ENCODE measurements around the gene MRTFA.
A peak's percentile ranks its signal among the peaks of the same experiment; 100 is the strongest.

Gene MRTFA

DNA sequence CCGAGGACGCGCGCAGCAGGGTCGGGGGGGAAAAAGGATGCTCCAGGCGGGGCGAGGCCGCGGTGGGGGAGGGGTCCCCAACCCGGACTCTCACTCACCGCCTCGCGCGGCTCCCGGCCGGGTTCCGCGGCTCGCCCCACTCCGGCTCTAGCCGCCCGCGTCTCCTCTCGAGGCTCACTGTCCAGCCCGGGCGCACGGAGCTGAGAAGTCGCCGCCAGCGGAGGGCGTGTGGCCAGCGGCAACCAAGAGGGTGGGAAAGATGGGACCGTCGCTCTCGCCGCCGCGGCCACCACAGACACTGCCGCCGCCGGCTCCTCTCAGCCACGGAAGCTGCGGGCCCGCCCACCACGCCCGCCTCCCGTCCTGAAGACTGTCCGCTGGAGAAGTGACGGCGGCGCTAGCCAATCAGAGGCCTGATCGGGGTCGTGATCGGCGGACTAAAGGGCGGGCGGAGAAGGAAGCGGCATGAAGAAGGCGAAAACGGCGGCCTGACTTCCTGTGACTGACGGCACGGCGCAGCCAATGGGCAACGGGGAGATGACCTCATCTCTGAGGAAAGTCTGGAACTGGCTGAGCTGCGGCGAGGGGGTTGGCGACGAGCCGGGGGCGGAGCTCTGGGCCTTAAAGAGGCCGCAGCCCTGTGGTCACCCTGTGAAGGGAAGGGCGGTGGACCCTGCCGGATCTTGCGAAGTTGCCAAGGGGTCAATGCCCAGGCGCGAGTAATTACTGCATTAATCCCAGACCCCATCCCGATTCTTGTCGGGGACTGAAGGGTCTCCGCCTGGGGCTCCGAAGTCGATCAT is at the start of gene MRTFA:
Gene MRTFA (minus strand): TSS at position 340 of the 803 bp plus-strand sequence.
- TF ChIP-seq, protein P1, sequence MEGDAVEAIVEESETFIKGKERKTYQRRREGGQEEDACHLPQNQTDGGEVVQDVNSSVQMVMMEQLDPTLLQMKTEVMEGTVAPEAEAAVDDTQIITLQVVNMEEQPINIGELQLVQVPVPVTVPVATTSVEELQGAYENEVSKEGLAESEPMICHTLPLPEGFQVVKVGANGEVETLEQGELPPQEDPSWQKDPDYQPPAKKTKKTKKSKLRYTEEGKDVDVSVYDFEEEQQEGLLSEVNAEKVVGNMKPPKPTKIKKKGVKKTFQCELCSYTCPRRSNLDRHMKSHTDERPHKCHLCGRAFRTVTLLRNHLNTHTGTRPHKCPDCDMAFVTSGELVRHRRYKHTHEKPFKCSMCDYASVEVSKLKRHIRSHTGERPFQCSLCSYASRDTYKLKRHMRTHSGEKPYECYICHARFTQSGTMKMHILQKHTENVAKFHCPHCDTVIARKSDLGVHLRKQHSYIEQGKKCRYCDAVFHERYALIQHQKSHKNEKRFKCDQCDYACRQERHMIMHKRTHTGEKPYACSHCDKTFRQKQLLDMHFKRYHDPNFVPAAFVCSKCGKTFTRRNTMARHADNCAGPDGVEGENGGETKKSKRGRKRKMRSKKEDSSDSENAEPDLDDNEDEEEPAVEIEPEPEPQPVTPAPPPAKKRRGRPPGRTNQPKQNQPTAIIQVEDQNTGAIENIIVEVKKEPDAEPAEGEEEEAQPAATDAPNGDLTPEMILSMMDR (conservative IDR thresholded peaks at IDR 0.05; ENCODE audit: low read depth): no peak
- peak; percentile 88 for DNase-seq (ENCODE audit: low spot score)
- ChIA-PET CTCF (interaction anchor here (1.1 kb wide), 1 partner anchor 112 kb away, joined by 4 read pairs; no protein-coding TSS in a partner anchor), POLR2A (ENCODE audit: low non-redundant PET) (interaction anchor here (0.6 to 0.7 kb wide), 2 partner anchors 124 to 150 kb away, joined by 3 read pairs; no protein-coding TSS in a partner anchor)
- peak within 1 kb of the TSS; percentile 87 for H3K27ac ChIP-seq

DNA sequence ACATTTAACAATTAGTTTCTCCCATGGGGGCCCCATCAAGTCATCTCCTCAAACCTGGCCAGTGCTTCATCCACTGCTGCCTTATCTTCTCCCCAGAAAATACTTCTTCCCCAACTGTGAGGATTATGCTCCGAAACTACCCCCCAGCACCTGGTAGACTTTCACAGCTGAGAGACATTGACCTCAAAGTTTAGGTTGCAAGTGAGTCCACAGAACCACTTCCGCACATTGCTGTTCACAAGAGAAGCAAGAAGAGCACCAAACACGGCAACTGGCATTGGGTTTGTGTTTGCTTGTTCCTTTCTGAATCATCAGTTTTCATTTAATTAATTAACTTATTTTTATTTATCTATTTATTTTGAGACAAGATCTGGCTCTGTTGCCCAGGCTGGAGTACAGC is 48.9 kb upstream of the MRTFA start:
- CTCF ChIA-PET: interaction anchor here (0.5 kb wide), 1 partner anchor 78 kb away, joined by 3 read pairs; no protein-coding TSS in a partner anchor

DNA sequence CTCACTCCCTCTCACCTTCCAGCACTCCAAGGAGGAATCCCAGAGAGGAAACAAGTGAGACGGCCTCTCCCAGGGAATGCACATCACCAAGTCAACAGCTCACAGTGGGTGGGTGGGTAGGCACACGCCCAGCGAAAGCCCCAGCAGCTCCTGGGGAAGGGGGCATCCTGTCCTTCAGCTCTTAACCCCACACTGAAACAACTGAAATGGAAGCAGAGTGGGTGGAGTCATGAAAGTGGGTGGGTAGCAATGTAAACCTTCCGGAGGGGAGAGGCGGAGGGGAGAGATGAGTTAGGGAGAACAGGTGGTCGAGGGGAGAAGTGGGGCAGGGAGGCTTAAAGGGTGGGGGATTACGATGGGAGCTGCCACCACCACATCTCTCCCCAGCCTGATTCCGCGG is 48.2 kb upstream of the MRTFA start:
- no peak overlapping the region for H3K27ac ChIP-seq
- POLR2A ChIA-PET (ENCODE audit: low non-redundant PET): no interaction called here
- DNase-seq (ENCODE audit: low spot score): no peak
- CTCF ChIA-PET: interaction anchor here (0.5 kb wide), 1 partner anchor 79 kb away, joined by 3 read pairs; no protein-coding TSS in a partner anchor
- TF ChIP-seq, protein P1 (conservative IDR thresholded peaks at IDR 0.05; ENCODE audit: low read depth): no peak

More for the DNA sequence above, 48.9 kb upstream of the MRTFA start:
- TF ChIP-seq, protein P1 (conservative IDR thresholded peaks at IDR 0.05; ENCODE audit: low read depth): no peak
- DNase-seq (ENCODE audit: low spot score): no peak
- H3K27ac ChIP-seq: no peak overlapping the region
- POLR2A ChIA-PET (ENCODE audit: low non-redundant PET): no interaction called here

DNA sequence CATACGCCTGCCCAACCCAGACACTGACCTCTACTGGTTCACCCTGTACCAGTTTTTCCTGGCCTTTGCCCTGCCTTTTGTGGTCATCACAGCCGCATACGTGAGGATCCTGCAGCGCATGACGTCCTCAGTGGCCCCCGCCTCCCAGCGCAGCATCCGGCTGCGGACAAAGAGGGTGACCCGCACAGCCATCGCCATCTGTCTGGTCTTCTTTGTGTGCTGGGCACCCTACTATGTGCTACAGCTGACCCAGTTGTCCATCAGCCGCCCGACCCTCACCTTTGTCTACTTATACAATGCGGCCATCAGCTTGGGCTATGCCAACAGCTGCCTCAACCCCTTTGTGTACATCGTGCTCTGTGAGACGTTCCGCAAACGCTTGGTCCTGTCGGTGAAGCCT is 44.9 kb upstream of the MRTFA start:
- POLR2A ChIA-PET (ENCODE audit: low non-redundant PET): no interaction called here
- TF ChIP-seq, protein P1 (conservative IDR thresholded peaks at IDR 0.05; ENCODE audit: low read depth): no peak
- no peak for DNase-seq (ENCODE audit: low spot score)
- 0 out of 2 replicates have a peak overlapping the region, but pooled peaks have one; percentile 70 for H3K27ac ChIP-seq
- CTCF ChIA-PET: no interaction called here

DNA sequence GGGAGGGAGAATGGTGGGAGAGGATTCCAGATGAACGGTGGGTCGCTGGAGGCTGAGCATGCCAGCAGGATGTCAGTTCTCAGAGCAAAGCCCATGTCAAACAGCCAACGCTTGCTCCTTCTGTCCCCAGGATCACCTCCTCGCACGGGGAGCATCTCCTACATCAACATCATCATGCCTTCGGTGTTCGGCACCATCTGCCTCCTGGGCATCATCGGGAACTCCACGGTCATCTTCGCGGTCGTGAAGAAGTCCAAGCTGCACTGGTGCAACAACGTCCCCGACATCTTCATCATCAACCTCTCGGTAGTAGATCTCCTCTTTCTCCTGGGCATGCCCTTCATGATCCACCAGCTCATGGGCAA is 44.3 kb upstream of the MRTFA start:
- CTCF ChIA-PET: no interaction called here

DNA sequence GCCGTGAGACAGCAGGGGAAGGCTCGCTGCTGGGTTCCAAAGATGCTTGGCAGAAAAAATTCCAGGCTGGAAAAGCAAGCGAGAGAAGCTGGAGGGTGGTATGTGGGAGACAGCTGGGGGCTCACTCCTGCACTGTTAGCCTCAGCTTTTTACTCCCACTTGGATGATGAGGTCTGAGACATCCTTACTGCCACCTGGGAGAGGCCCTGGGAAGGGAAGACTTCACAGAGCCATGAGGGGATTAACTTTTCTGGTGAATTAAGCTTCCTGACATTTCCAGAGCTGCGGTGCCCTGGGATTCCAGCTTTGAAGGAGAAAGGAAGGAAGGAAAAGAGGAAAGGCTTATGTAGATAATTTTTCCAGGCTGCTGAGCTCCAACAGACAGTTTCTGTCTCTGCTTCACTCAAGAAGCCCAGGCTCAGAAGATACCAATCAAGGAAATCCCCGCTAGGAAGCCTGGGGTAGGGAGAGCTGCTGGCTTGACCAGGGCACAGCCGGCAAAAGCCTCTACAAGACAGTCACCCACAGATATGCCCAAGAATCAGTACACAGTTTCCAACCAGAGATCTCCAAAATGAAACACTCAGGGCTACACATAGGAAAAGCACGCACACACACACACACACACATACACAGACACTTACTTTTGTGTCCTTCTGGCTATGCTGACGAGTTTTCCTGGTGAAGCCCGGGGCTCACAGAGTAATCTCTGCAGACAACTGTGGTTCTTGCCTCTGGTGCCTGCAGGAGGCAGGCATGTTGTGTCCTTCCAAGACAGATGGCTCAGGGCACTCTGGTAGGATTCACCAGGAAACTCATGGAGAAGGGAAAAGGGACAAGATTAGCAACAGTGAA is 43.7 kb upstream of the MRTFA start:
- ChIA-PET POLR2A (ENCODE audit: low non-redundant PET) (no interaction called here), CTCF (no interaction called here)
- no peak for DNase-seq (ENCODE audit: low spot score)
- TF ChIP-seq, protein P1 (conservative IDR thresholded peaks at IDR 0.05; ENCODE audit: low read depth): no peak
- no peak overlapping the region for H3K27ac ChIP-seq

More for the DNA sequence above, 44.3 kb upstream of the MRTFA start:
- no peak overlapping the region for H3K27ac ChIP-seq
- TF ChIP-seq, protein P1 (conservative IDR thresholded peaks at IDR 0.05; ENCODE audit: low read depth): no peak
- POLR2A ChIA-PET (ENCODE audit: low non-redundant PET): no interaction called here
- DNase-seq (ENCODE audit: low spot score): no peak
